H9 (cell line): ENCODE data around the gene PLA2G4E. TPM values are rescaled to one million over a fixed set of nuclear protein-coding genes. Genes with fewer than 3 reads are reported as not detected.

Experiments
- DNase-seq: peaks from one replicate; pipeline ENCODE4 v3.0.0-alpha.2; 2017
- H2AFZ ChIP-seq: one replicate; pipeline ENCODE4 v1.6.1; 2013; ENCODE audit warnings: mild to moderate bottlenecking, low read length, control low read depth, moderate library complexity
- H2AK5ac ChIP-seq: 2 replicates; pipeline ENCODE4 v1.6.1; 2013; ENCODE audit warnings: low read length, control low read depth, mixed read lengths; ENCODE audit not compliant: insufficient read length
- H2BK120ac ChIP-seq: one replicate; pipeline ENCODE4 v1.6.1; 2013; ENCODE audit warnings: low read depth, mild to moderate bottlenecking, low read length, control low read depth, inconsistent platforms; ENCODE audit not compliant: poor library complexity, severe bottlenecking
- H2BK12ac ChIP-seq: 2 replicates; pipeline ENCODE4 v1.6.1; 2013; ENCODE audit warnings: low read length, control low read depth, mixed read lengths, low read depth; ENCODE audit not compliant: insufficient read length
- H2BK15ac ChIP-seq: 2 replicates; pipeline ENCODE4 v1.6.1; 2013; ENCODE audit warnings: low read depth, low read length, control low read depth
- H2BK20ac ChIP-seq: one replicate; pipeline ENCODE4 v1.6.1; 2013; ENCODE audit warnings: low read depth, mild to moderate bottlenecking, low read length, control low read depth, inconsistent platforms; ENCODE audit not compliant: poor library complexity, severe bottlenecking
- H2BK5ac ChIP-seq: 2 replicates; pipeline ENCODE4 v1.6.1; 2013; ENCODE audit warnings: low read length, control low read depth, mixed read lengths; ENCODE audit not compliant: insufficient read length
- H3K14ac ChIP-seq: 2 replicates; pipeline ENCODE4 v1.6.1; 2013; ENCODE audit warnings: low read length, control low read depth; ENCODE audit not compliant: insufficient read depth
- H3K18ac ChIP-seq: 2 replicates; pipeline ENCODE4 v1.6.1; 2013; ENCODE audit warnings: low read depth, mild to moderate bottlenecking, mixed read lengths, low read length, control low read depth; ENCODE audit not compliant: insufficient read length
- H3K23ac ChIP-seq: 2 replicates; pipeline ENCODE4 v1.6.1; 2013; ENCODE audit warnings: low read length, control low read depth, mixed read lengths, low read depth; ENCODE audit not compliant: insufficient read length
- H3K23me2 ChIP-seq: 2 replicates; pipeline ENCODE4 v1.6.1; 2013; ENCODE audit warnings: low read depth, mild to moderate bottlenecking, mixed read lengths, low read length, control low read depth; ENCODE audit not compliant: insufficient read length, poor library complexity, severe bottlenecking
- H3K27ac ChIP-seq: 2 replicates; pipeline ENCODE4 v1.5.1; 2013; ENCODE audit warnings: low read length, control low read depth, mixed read lengths, low read depth; ENCODE audit not compliant: insufficient read length
- H3K27me3 ChIP-seq: 2 replicates; pipeline ENCODE4 v1.6.1; 2013; ENCODE audit warnings: low read length, control low read depth, inconsistent platforms; ENCODE audit not compliant: insufficient read depth
- H3K4ac ChIP-seq: 2 replicates; pipeline ENCODE4 v1.6.1; 2013; ENCODE audit warnings: low read depth, mild to moderate bottlenecking, control low read depth, inconsistent platforms, low read length, moderate library complexity
- H3K4me1 ChIP-seq: 2 replicates; pipeline ENCODE4 v1.6.1; 2013; ENCODE audit warnings: low read length, control low read depth, inconsistent platforms; ENCODE audit not compliant: insufficient read depth
- H3K4me2 ChIP-seq: 2 replicates; pipeline ENCODE4 v1.6.1; 2013; ENCODE audit warnings: low read length, control low read depth, mixed read lengths; ENCODE audit not compliant: insufficient read length, insufficient read depth
- H3K56ac ChIP-seq: 2 replicates; pipeline ENCODE4 v1.6.1; 2013; ENCODE audit warnings: low read depth, mild to moderate bottlenecking, mixed read lengths, low read length, control low read depth; ENCODE audit not compliant: insufficient read length
- H3K79me1 ChIP-seq: 2 replicates; pipeline ENCODE4 v1.6.1; 2013; ENCODE audit warnings: low read depth, mild to moderate bottlenecking, moderate library complexity, low read length, control low read depth, inconsistent platforms; ENCODE audit not compliant: insufficient read depth, poor library complexity, severe bottlenecking
- H3K79me2 ChIP-seq: 2 replicates; pipeline ENCODE4 v1.6.1; 2013; ENCODE audit warnings: low read length, control low read depth, inconsistent platforms; ENCODE audit not compliant: insufficient read depth
- H3K9ac ChIP-seq: 2 replicates; pipeline ENCODE4 v1.6.1; 2013; ENCODE audit warnings: low read length, control low read depth, mixed read lengths; ENCODE audit not compliant: insufficient read length; ENCODE audit errors: extremely low read depth
- H3K9me3 ChIP-seq: one replicate; pipeline ENCODE4 v1.6.1; 2013; ENCODE audit warnings: low read depth, low read length, inconsistent platforms; ENCODE audit not compliant: control insufficient read depth
- H3T11ph ChIP-seq: one replicate; pipeline ENCODE4 v1.6.1; 2013; ENCODE audit warnings: mild to moderate bottlenecking, low read length, control low read depth, inconsistent platforms
- H4K20me1 ChIP-seq: one replicate; pipeline ENCODE4 v1.6.1; 2013; ENCODE audit not compliant: control insufficient read depth, insufficient read length, insufficient read depth
- H4K5ac ChIP-seq: 2 replicates; pipeline ENCODE4 v1.6.1; 2013; ENCODE audit warnings: low read depth, mild to moderate bottlenecking, mixed read lengths, low read length, control low read depth; ENCODE audit not compliant: insufficient read length
- H4K8ac ChIP-seq: replicated peaks from 2 replicates; pipeline ENCODE4 v1.6.1; 2013; ENCODE audit warnings: low read length, control low read depth, mixed read lengths, low read depth; ENCODE audit not compliant: insufficient read length
- H4K91ac ChIP-seq: 2 replicates; pipeline ENCODE4 v1.6.1; 2013; ENCODE audit warnings: low read depth, mild to moderate bottlenecking, moderate library complexity, mixed read lengths, low read length, control low read depth; ENCODE audit not compliant: insufficient read length
- H3K27ac Mint-ChIP-seq, 3 experiments: 2 replicates in 2 of 3; 3 replicates in 1 of 3; pipeline ENCODE4 v1.8.0; 2020 to 2021; ENCODE audit warnings: mixed read lengths in 3 of 3, mild to moderate bottlenecking in 1 of 3, moderate library complexity in 1 of 3
- H3K27me3 Mint-ChIP-seq: 2 replicates; pipeline ENCODE4 v1.8.0; 2021; ENCODE audit warnings: low read depth, mild to moderate bottlenecking, moderate library complexity, mixed read lengths
- H3K36me3 Mint-ChIP-seq, 3 experiments: 2 replicates in 2 of 3; 3 replicates in 1 of 3; pipeline ENCODE4 v1.8.0; 2020 to 2021; ENCODE audit warnings: low read depth in 3 of 3, mixed read lengths in 3 of 3; ENCODE audit not compliant: insufficient read depth in 1 of 3
- H3K4me1 Mint-ChIP-seq, 2 experiments: 2 replicates each; pipeline ENCODE4 v1.8.0; 2020; ENCODE audit warnings: mixed read lengths in 2 of 2
- H3K4me3 Mint-ChIP-seq, 2 experiments: 2 replicates in 1 of 2; 3 replicates in 1 of 2; pipeline ENCODE4 v1.8.0; 2020 to 2021; ENCODE audit warnings: mild to moderate bottlenecking in 2 of 2, mixed read lengths in 2 of 2, moderate library complexity in 1 of 2
- H3K9me3 Mint-ChIP-seq, 2 experiments: 2 replicates in 1 of 2; 3 replicates in 1 of 2; pipeline ENCODE4 v1.8.0; 2020; ENCODE audit warnings: mild to moderate bottlenecking in 2 of 2, mixed read lengths in 2 of 2, moderate library complexity in 1 of 2
- WGBS: extraction: QIAGEN DNeasy Blood & Tissue Kit; methylation state at CpG from one replicate; pipeline ENCODE4 v1.1.7; 2013; ENCODE audit warnings: missing lambda C conversion rate, low lambda C conversion rate, mixed read lengths; ENCODE audit not compliant: insufficient read length; ENCODE audit errors: extremely low coverage; 5-methylcytosine and 5-hydroxymethylcytosine counted together
- total RNA-seq: library from RNA; stranded (reverse); gene quantifications from 2 replicates; pipeline ENCODE4 v1.2.1, GENCODE V29; 2021
- TF ChIP-seq, protein P1 (sequence below): fragments of 200-600 bp; sonication (generic); conservative IDR thresholded peaks from 3 replicates; pipeline ENCODE4 v1.8.0; 2021; ENCODE audit warnings: antibody characterized with exemption, mild to moderate bottlenecking

Gene PLA2G4E
- total RNA-seq, 1 experiment from 2014 or later = not detected

DNA sequence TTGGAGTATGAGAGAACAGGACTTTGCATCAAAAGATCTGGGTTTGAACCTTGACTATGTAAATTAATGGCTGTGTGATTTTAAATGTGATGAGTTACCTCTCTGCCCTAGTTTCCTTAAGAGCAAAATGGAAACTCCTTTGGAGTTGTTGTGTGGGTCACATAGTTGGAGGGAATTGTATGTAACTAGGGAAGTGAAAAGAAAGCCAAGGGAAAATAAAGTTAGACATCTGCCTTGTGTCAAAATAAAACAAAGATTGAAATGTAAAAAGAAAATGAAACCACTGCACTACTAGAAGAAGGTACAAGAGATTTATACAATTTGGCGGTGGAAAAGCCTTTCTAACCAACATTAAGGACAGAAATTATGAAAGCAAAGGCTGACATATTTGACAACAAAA is 46.8 kb downstream of the PLA2G4E start:
- H2BK120ac ChIP-seq = no peak overlapping the region
- no peaks in the 10 kb centered on the region for H3K79me1 ChIP-seq
- no peak overlapping the region for H2BK20ac ChIP-seq
- H3K23me2 ChIP-seq = peaks cover 4% of the 10 kb centered on the region
- H3K9me3 ChIP-seq = no peaks in the 10 kb centered on the region
- no peak overlapping the region for H2AFZ ChIP-seq
- Mint-ChIP-seq H3K4me3 (no peak overlapping the region), H3K36me3 (no peaks in the 10 kb centered on the region; a peak in 1 of 7 replicates), H3K27ac (no peak overlapping the region), H3K9me3 (no peaks in the 10 kb centered on the region), H3K27me3 (no peaks in the 10 kb centered on the region; the same call in 1 of the 2 replicates), H3K4me1 (peaks cover 25 to 26% of the 10 kb centered on the region in 2 experiments)
- no peak overlapping the region for H2BK15ac ChIP-seq
- peaks cover 7% of the 10 kb centered on the region for H3K4me1 ChIP-seq
- H3K27me3 ChIP-seq = no peaks in the 10 kb centered on the region
- TF ChIP-seq, protein P1, sequence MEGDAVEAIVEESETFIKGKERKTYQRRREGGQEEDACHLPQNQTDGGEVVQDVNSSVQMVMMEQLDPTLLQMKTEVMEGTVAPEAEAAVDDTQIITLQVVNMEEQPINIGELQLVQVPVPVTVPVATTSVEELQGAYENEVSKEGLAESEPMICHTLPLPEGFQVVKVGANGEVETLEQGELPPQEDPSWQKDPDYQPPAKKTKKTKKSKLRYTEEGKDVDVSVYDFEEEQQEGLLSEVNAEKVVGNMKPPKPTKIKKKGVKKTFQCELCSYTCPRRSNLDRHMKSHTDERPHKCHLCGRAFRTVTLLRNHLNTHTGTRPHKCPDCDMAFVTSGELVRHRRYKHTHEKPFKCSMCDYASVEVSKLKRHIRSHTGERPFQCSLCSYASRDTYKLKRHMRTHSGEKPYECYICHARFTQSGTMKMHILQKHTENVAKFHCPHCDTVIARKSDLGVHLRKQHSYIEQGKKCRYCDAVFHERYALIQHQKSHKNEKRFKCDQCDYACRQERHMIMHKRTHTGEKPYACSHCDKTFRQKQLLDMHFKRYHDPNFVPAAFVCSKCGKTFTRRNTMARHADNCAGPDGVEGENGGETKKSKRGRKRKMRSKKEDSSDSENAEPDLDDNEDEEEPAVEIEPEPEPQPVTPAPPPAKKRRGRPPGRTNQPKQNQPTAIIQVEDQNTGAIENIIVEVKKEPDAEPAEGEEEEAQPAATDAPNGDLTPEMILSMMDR = no peak
- H2BK12ac ChIP-seq = no peak overlapping the region
- H2AK5ac ChIP-seq = no peak overlapping the region
- no peak overlapping the region for H3T11ph ChIP-seq
- WGBS = no CpG with 5 or more reads among the region's 1 CpG
- H3K4ac ChIP-seq = no peak overlapping the region
- peaks cover 9% of the 10 kb centered on the region; the same call in 1 of the 2 replicates for H3K79me2 ChIP-seq
- no peak overlapping the region for H2BK5ac ChIP-seq
- no peak overlapping the region for H3K14ac ChIP-seq
- no peak overlapping the region for H3K4me2 ChIP-seq
- H3K56ac ChIP-seq = no peak overlapping the region
- H3K23ac ChIP-seq = no peak overlapping the region
- no peak overlapping the region for H3K27ac ChIP-seq
- H4K8ac ChIP-seq = no peak overlapping the region
- H4K91ac ChIP-seq = no peak overlapping the region
- H4K20me1 ChIP-seq = no peaks in the 10 kb centered on the region
- no peak overlapping the region for H4K5ac ChIP-seq
- no peak overlapping the region for H3K18ac ChIP-seq
- no peak overlapping the region for H3K9ac ChIP-seq
- DNase-seq = no peak
